ENCODE data around the gene AP1G2. TPM values are rescaled to one million over a fixed set of nuclear protein-coding genes. Genes with fewer than 3 reads are reported as not detected.

The AP1G2 gene
- polyA plus RNA-seq, 1 experiment = 8.2 TPM

GRCh38 chr14:23522643-23523198 lies 44.9 kb downstream of the AP1G2 start:
- H3K27me3 ChIP-seq (ENCODE audit: control insufficient read depth, insufficient read depth, low read length) = no peaks in the 10 kb centered on the region
- no peak overlapping the region for H3K4me3 ChIP-seq (ENCODE audit: low read depth, low read length)
- no peak for TF ChIP-seq CTCF (IDR thresholded peaks at IDR 0.05; ENCODE audit: low read depth, low read length)
- DNase-seq (ENCODE audit: low read depth, low spot score) = no peak
- POLR2A ChIA-PET = no interaction called here
- H3K27ac ChIP-seq (ENCODE audit: low read depth, low read length) = no peak overlapping the region
- CTCF ChIA-PET = no interaction called here
- no peaks in the 10 kb centered on the region; the same call in 1 of the 2 replicates for H3K9me3 ChIP-seq (ENCODE audit: control insufficient read depth, insufficient read depth, low read length)

- Histone ChIP-seq H3K9me3 (ENCODE audit: control insufficient read depth, insufficient read depth, low read length) (no peaks in the 10 kb centered on the region; the same call in 1 of the 2 replicates), H3K4me3 (ENCODE audit: low read depth, low read length) (no peak overlapping the region), H3K27me3 (ENCODE audit: control insufficient read depth, insufficient read depth, low read length) (no peaks in the 10 kb centered on the region), H3K27ac (ENCODE audit: low read depth, low read length) (no peak overlapping the region)
- no peak for DNase-seq (ENCODE audit: low read depth, low spot score)
- ChIA-PET POLR2A (no interaction called here), CTCF (no interaction called here)
- no peak for TF ChIP-seq CTCF (IDR thresholded peaks at IDR 0.05; ENCODE audit: low read depth, low read length)
Measured at GRCh38 chr14:23521785-23522640, 45.6 kb downstream of the AP1G2 start.

- Histone ChIP-seq H3K9me3 (ENCODE audit: control insufficient read depth, insufficient read depth, low read length) (no peaks in the 10 kb centered on the region; the same call in 1 of the 2 replicates), H3K4me3 (ENCODE audit: low read depth, low read length) (no peak overlapping the region), H3K27me3 (ENCODE audit: control insufficient read depth, insufficient read depth, low read length) (no peaks in the 10 kb centered on the region), H3K27ac (ENCODE audit: low read depth, low read length) (no peak overlapping the region)
- ChIA-PET POLR2A (no interaction called here), CTCF (no interaction called here)
- no peak for DNase-seq (ENCODE audit: low read depth, low spot score)
- TF ChIP-seq CTCF (IDR thresholded peaks at IDR 0.05; ENCODE audit: low read depth, low read length) = no peak
Measured at GRCh38 chr14:23520899-23521533, 46.6 kb downstream of the AP1G2 start.

- ChIA-PET POLR2A (no interaction called here), CTCF (interaction anchor here (1.0 kb wide), 1 partner anchor 70 kb away, joined by 3 read pairs; no protein-coding TSS in a partner anchor)
- Histone ChIP-seq H3K27ac (ENCODE audit: low read depth, low read length) (no peak overlapping the region), H3K9me3 (ENCODE audit: control insufficient read depth, insufficient read depth, low read length) (no peaks in the 10 kb centered on the region; the same call in 1 of the 2 replicates), H3K27me3 (ENCODE audit: control insufficient read depth, insufficient read depth, low read length) (no peaks in the 10 kb centered on the region), H3K4me3 (ENCODE audit: low read depth, low read length) (no peak overlapping the region)
- DNase-seq (ENCODE audit: low read depth, low spot score) = no peak
- no peak for TF ChIP-seq CTCF (IDR thresholded peaks at IDR 0.05; ENCODE audit: low read depth, low read length)
Measured at GRCh38 chr14:23518709-23519108, 48.9 kb downstream of the AP1G2 start.
